Neutrophil (primary cell): ENCODE data around the gene SMIM41.
"Not testable (repeated sequence)": the region's sequence is repeated elsewhere in the genome, so short reads cannot be mapped to it uniquely, and the experiment has no call there.

Experiments
- H3K27ac ChIP-seq: fragments of 200-600 bp; sonication (generic); 2 replicates; pipeline ENCODE4 v1.5.1; 2016; ENCODE audit warnings: mild to moderate bottlenecking, moderate library complexity
- H3K27me3 ChIP-seq: fragments of 200-600 bp; sonication (generic); 2 replicates; pipeline ENCODE4 v1.6.0; 2016; ENCODE audit warnings: mild to moderate bottlenecking
- H3K36me3 ChIP-seq: fragments of 200-600 bp; sonication (generic); 2 replicates; pipeline ENCODE4 v1.5.1; 2017
- H3K4me1 ChIP-seq, 2 experiments: fragments of 200-600 bp in 1 of 2; sonication (generic) in 1 of 2; 1 replicate in 1 of 2; 2 replicates in 1 of 2; pipeline versions ENCODE4 v1.5.1 to v1.6.1; 2013 to 2016; ENCODE audit warnings: low read depth in 1 of 2, low read length in 1 of 2, mild to moderate bottlenecking in 1 of 2, moderate library complexity in 1 of 2; ENCODE audit not compliant: control insufficient read depth in 1 of 2, insufficient read depth in 1 of 2
- H3K4me3 ChIP-seq, 2 experiments: fragments of 200-600 bp in 1 of 2; sonication (generic) in 1 of 2; 1 replicate in 1 of 2; 2 replicates in 1 of 2; pipeline ENCODE4 v1.5.1; 2013 to 2016; ENCODE audit warnings: low read depth in 1 of 2, low read length in 1 of 2, mild to moderate bottlenecking in 1 of 2, moderate library complexity in 1 of 2
- H3K9me3 ChIP-seq: fragments of 200-600 bp; sonication (generic); 2 replicates; pipeline ENCODE4 v1.5.1; 2016
- TF ChIP-seq, protein P1 (sequence below): fragments of 200-600 bp; sonication (generic); IDR thresholded peaks from 2 replicates; pipeline ENCODE4 v1.5.1; 2016; ENCODE audit warnings: antibody characterized with exemption

SMIM41 gene

DNA sequence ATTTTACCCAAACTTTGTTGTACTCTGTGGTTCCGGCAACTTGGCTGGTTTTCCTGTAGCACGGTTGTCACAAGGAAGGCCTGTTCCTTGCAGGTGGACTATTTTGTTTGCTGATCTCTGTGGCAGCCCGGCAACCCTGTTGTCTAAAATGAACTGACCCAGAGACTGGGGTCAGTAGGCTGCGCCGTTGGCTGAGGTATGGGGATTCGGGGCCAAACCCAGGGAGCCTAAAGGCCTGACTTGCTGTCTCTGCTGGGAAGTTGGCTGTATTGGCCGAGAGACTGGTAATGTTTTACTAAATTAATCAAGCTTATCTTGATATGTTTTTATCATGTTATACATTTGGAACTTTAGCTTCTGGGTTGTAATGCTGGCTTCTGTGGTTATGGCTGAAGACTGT lies 13.8 kb downstream of the SMIM41 start:
- H3K4me3 ChIP-seq = no peak overlapping the region
- no peaks in the 10 kb centered on the region for H3K4me1 ChIP-seq
- TF ChIP-seq, protein P1, sequence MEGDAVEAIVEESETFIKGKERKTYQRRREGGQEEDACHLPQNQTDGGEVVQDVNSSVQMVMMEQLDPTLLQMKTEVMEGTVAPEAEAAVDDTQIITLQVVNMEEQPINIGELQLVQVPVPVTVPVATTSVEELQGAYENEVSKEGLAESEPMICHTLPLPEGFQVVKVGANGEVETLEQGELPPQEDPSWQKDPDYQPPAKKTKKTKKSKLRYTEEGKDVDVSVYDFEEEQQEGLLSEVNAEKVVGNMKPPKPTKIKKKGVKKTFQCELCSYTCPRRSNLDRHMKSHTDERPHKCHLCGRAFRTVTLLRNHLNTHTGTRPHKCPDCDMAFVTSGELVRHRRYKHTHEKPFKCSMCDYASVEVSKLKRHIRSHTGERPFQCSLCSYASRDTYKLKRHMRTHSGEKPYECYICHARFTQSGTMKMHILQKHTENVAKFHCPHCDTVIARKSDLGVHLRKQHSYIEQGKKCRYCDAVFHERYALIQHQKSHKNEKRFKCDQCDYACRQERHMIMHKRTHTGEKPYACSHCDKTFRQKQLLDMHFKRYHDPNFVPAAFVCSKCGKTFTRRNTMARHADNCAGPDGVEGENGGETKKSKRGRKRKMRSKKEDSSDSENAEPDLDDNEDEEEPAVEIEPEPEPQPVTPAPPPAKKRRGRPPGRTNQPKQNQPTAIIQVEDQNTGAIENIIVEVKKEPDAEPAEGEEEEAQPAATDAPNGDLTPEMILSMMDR = no peak
- H3K36me3 ChIP-seq = no peaks in the 10 kb centered on the region
- peaks cover 67% of the 10 kb centered on the region for H3K27me3 ChIP-seq
- H3K9me3 ChIP-seq = no peaks in the 10 kb centered on the region
- H3K27ac ChIP-seq = no peak overlapping the region

DNA sequence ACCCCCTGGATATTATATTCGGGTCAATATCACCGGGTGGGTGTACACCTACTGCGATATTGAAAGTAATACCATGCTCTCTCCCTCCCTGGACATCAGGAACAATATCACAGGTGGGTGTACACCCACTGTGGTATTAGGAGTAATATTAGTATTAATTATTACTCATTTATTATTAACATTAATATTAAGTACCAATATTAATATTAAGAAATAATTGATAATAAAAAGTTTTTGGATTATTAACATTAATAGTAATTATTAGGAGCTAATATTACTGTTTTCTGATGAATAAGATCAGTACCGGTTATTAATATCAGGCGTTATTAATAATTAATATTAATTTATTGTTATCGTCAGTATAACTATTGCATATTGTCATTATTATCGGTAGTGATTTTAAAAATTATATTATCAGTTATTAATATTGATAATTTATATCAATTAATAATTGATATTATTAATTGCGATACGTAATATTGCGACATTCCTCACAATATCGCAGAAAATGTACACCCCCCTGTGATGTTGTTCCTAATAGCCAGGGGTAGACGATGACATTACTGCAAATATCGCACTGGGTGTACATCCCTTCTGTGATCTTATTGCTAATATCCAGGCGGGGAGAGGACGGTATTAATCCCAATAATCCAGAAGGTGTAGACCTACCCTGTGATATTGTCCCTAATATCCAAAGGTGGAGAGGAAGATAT lies 17.0 kb downstream of the SMIM41 start:
- Histone ChIP-seq H3K27ac (no peak overlapping the region), H3K36me3 (no peaks in the 10 kb centered on the region), H3K9me3 (no peaks in the 10 kb centered on the region), H3K27me3 (peaks cover 61% of the 10 kb centered on the region), H3K4me3 (no peak overlapping the region), H3K4me1 (no peaks in the 10 kb centered on the region)
- TF ChIP-seq, protein P1 = no peak

GRCh38 chr12:52097045-52097666 lies 17.7 kb downstream of the SMIM41 start:
- Histone ChIP-seq H3K4me1 (no peaks in the 10 kb centered on the region), H3K27me3 (peaks cover 61% of the 10 kb centered on the region), H3K9me3 (no peaks in the 10 kb centered on the region), H3K27ac (no peak overlapping the region), H3K4me3 (no peak overlapping the region), H3K36me3 (no peaks in the 10 kb centered on the region)
- TF ChIP-seq, protein P1 = no peak

GRCh38 chr12:52104431-52105089 lies 25.1 kb downstream of the SMIM41 start:
- not testable (repeated sequence) for H3K27ac ChIP-seq, H3K36me3 ChIP-seq, H3K4me3 ChIP-seq, H3K9me3 ChIP-seq, H3K4me1 ChIP-seq
- H3K27me3 ChIP-seq = peaks cover 91% of the 10 kb centered on the region

GRCh38 chr12:52116222-52117125 lies 37.0 kb downstream of the SMIM41 start:
- H3K36me3 ChIP-seq, H3K9me3 ChIP-seq, H3K27ac ChIP-seq, H3K4me3 ChIP-seq, H3K4me1 ChIP-seq: not testable (repeated sequence)
- peaks cover 91% of the 10 kb centered on the region for H3K27me3 ChIP-seq

DNA sequence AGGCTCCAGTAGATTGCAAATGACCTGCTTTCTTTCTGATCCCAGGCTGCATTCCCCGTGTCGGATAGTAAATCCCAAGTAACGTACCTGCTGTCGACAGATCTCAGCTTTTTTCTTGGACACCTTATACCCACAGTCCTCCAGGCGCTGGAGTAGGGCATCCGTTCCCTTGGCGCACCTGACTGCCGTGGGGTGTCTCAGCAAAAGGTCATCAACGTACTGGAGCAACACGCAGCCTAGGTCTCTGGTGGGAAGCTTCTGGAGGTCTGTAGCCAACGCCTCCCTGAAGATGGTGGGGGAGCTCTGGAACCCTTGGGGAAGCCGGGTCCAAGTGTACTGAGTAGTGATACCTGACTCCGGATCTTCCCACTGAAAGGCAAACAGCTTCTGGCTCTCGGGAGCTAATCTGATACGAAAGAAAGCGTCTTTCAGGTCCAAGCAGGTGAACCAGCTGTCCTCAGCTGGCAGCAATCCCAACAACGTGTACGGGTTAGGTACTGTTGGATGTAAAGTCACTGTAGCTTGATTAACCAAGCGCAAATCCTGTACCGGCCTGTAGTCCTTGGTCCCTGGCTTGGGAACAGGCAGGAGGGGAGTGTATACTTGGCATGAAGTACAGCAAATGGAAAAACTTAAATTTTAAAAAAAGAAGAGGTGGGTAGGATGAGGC lies 38.4 kb downstream of the SMIM41 start:
- peaks cover 93% of the 10 kb centered on the region for H3K27me3 ChIP-seq
- H3K4me1 ChIP-seq, H3K9me3 ChIP-seq, H3K27ac ChIP-seq, H3K36me3 ChIP-seq, H3K4me3 ChIP-seq: not testable (repeated sequence)
